Progenitor cell of endocrine pancreas (in vitro differentiated cells): ENCODE measurements around the gene DNAH9. TPM values are rescaled to one million over a fixed set of nuclear protein-coding genes. Genes with fewer than 3 reads are reported as not detected.

Source experiments
- DNase-seq: peaks from one replicate; pipeline ENCODE4 v3.0.0; 2021; ENCODE audit warnings: low spot score; ENCODE audit not compliant: unreplicated experiment
- H3K27ac Mint-ChIP-seq: 2 replicates; pipeline ENCODE4 v1.8.0; 2021; ENCODE audit warnings: mild to moderate bottlenecking, moderate library complexity, mixed read lengths
- H3K27me3 Mint-ChIP-seq: 2 replicates; pipeline ENCODE4 v1.8.0; 2021; ENCODE audit warnings: mixed read lengths
- H3K36me3 Mint-ChIP-seq: 2 replicates; pipeline ENCODE4 v1.8.0; 2022; ENCODE audit warnings: mixed read lengths; ENCODE audit not compliant: insufficient read depth
- H3K4me1 Mint-ChIP-seq: 2 replicates; pipeline ENCODE4 v1.8.0; 2021; ENCODE audit warnings: low read depth, mixed read lengths
- H3K4me3 Mint-ChIP-seq: 2 replicates; pipeline ENCODE4 v1.8.0; 2021; ENCODE audit warnings: low read depth, mild to moderate bottlenecking, moderate library complexity, mixed read lengths
- H3K9me3 Mint-ChIP-seq: 2 replicates; pipeline ENCODE4 v1.8.0; 2021; ENCODE audit warnings: low read depth, mixed read lengths
- total RNA-seq: library from RNA; stranded (reverse); gene quantifications from 2 replicates; pipeline ENCODE4 v1.2.1, GENCODE V29; 2021
- TF ChIP-seq, protein P1 (sequence below): fragments of 200-600 bp; sonication (generic); IDR thresholded peaks from one replicate; pipeline ENCODE4 v1.5.0; 2021; ENCODE audit warnings: antibody characterized with exemption, mild to moderate bottlenecking; ENCODE audit not compliant: unreplicated experiment

Gene DNAH9
- total RNA-seq, 1 donor from 2014 or later, result 1.5 TPM

- Mint-ChIP-seq H3K36me3 (no peaks in the 10 kb centered on the region), H3K9me3 (no peaks in the 10 kb centered on the region), H3K4me3 (no peak overlapping the region), H3K27me3 (no peaks in the 10 kb centered on the region), H3K4me1 (peaks cover 3% of the 10 kb centered on the region), H3K27ac (no peak overlapping the region)
- no peak for DNase-seq
- TF ChIP-seq, protein P1, sequence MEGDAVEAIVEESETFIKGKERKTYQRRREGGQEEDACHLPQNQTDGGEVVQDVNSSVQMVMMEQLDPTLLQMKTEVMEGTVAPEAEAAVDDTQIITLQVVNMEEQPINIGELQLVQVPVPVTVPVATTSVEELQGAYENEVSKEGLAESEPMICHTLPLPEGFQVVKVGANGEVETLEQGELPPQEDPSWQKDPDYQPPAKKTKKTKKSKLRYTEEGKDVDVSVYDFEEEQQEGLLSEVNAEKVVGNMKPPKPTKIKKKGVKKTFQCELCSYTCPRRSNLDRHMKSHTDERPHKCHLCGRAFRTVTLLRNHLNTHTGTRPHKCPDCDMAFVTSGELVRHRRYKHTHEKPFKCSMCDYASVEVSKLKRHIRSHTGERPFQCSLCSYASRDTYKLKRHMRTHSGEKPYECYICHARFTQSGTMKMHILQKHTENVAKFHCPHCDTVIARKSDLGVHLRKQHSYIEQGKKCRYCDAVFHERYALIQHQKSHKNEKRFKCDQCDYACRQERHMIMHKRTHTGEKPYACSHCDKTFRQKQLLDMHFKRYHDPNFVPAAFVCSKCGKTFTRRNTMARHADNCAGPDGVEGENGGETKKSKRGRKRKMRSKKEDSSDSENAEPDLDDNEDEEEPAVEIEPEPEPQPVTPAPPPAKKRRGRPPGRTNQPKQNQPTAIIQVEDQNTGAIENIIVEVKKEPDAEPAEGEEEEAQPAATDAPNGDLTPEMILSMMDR, result no peak
Measured at GRCh38 chr17:11999696-12000095, 401.4 kb downstream of the DNAH9 start.

DNA sequence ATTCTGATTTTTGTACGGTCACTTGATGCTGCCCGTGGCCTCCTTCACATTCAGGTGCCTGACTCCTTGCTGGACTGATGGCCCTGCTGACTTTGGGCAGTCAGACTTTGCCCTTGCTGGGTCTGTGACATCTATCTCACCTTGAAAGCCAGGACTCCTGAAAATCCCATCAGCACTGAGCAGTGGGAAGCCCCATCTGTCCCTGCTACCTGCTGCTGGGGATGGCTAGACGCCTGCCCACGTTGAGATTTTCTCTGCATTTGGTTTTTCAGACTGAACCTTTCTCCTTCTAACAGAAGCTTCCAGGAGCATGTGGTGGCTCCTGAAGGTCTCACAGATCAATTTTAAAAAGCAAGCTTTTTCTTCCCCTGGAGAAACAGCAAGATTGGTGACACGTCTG is 409.2 kb downstream of the DNAH9 start:
- Mint-ChIP-seq H3K9me3 (no peaks in the 10 kb centered on the region), H3K27me3 (peaks cover 6% of the 10 kb centered on the region)

More for the DNA sequence above, 409.2 kb downstream of the DNAH9 start:
- DNase-seq, result no peak
- Mint-ChIP-seq H3K4me3 (no peak overlapping the region), H3K36me3 (no peaks in the 10 kb centered on the region), H3K27ac (no peak overlapping the region), H3K4me1 (no peaks in the 10 kb centered on the region)
- TF ChIP-seq, protein P1, result no peak
